Uterus (tissue), 2 donors: ENCODE results near the gene FUT8.

Experiments
- CTCF ChIP-seq, 4 experiments: fragments of 200-600 bp in 2 of 4; fragments of 450-650 bp in 2 of 4; sonication (generic) in 2 of 4; IDR thresholded peaks; one replicate each; pipeline ENCODE4 v1.5.1; 2016 to 2019; ENCODE audit warnings: antibody characterized with exemption in 4 of 4, mild to moderate bottlenecking in 2 of 4, moderate library complexity in 1 of 4
- POLR2A ChIP-seq, 2 donors: fragments of 450-650 bp; IDR thresholded peaks; one replicate each; pipeline ENCODE4 v1.6.1; 2016; ENCODE audit warnings: antibody characterized with exemption in 2 of 2, mild to moderate bottlenecking in 1 of 2, moderate library complexity in 1 of 2

- TF ChIP-seq CTCF (IDR thresholded peaks at IDR 0.05) (no peak), POLR2A (IDR thresholded peaks at IDR 0.05) (no peak)
These were observed 142.8 kb downstream of the FUT8 start for GRCh38 chr14:65555358-65555757.
